GM13977 (cell line): Measurements from ENCODE around the gene ALAD.

Experiments used
- DNase-seq: peaks from one replicate; pipeline ENCODE4 v3.0.0; 2012; ENCODE audit warnings: low spot score
- CTCF ChIP-seq: IDR thresholded peaks from 2 replicates; pipeline ENCODE4 v1.5.1; 2012; ENCODE audit warnings: mild to moderate bottlenecking, control low read depth; ENCODE audit not compliant: insufficient read depth; ENCODE audit errors: extremely low read depth, missing control alignments
- in situ Hi-C: fragments of 300-500 bp; cut with MboI; formaldehyde crosslinking; loops from one replicate; pipeline ENCODE4 v1.12.0; 2022; ENCODE audit warnings: low sequenced_read_pairs, low pct_unique_long_range_greater_than_20kb, mixed read lengths, inconsistent platforms; ENCODE audit not compliant: unreplicated experiment

ALAD gene

DNA sequence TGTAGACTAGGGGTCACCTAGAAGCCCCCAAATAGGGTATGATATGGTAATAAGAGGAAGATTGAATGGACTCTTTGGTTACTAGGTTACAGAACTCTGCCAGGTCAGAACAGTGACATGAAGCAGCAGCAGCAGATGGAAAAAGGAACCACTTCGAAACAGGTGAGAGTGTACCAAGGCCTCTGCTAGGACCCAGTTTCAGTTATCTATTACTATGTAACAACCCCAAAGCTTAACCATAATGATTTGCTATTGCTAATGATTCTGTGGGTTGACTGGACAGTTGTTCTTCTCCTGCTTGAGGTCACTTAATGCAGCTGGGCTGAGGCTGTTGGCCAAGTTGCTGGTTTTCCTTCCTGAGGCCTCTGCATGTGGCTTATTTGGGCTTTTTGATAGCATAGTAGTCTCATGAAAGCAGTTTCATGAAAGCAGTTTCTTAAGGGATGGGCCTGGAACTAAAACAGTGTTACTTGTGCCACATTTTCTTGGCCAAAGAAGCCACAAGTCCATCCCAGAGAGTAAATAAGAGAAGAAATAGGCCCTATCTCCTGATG is 27.1 kb upstream of the ALAD start:
- no peak for DNase-seq
- TF ChIP-seq CTCF = no peak
- in situ Hi-C loops = no loop called here

DNA sequence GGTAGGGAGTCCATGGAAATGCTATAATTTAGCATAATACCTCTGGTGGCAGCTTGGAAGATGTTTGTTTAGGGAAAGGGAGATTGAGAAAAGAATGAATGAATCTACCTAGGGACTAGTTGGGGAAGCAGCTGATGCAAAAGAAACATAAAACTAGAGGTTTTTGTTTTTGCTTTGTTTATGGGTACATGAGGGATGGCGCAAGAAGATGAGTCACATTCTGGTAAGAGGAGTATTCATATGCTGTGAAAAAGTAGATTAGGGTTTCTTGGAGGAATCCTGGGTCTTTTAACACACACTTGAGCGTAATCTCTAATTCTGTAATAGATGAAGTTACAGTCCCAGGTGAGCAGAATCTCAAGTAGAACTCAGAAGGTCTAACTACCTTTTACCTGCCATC is 26.5 kb upstream of the ALAD start:
- DNase-seq = no peak
- in situ Hi-C loops = no loop called here
- TF ChIP-seq CTCF = no peak

DNA sequence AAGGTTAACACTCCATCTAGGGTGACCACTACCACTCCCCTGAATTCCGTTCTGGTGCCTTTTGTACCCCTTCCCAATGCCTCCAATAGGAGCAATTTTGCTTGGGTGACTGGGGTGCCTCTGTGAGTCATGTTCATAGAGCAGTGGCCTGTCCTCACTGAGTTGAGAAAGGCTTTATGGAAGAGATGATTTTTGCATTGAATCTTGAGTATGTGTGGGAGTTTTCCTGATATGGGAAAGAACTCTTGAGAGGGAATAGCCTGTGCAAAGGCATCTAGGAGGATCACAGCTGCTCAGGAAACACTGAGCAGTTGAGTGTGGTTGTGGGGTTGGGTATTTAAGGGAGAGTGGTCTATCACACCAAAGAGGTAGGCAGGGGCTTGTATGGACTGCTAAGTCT is 25.6 kb upstream of the ALAD start:
- no peak for DNase-seq
- TF ChIP-seq CTCF = no peak
- in situ Hi-C loops = no loop called here

DNA sequence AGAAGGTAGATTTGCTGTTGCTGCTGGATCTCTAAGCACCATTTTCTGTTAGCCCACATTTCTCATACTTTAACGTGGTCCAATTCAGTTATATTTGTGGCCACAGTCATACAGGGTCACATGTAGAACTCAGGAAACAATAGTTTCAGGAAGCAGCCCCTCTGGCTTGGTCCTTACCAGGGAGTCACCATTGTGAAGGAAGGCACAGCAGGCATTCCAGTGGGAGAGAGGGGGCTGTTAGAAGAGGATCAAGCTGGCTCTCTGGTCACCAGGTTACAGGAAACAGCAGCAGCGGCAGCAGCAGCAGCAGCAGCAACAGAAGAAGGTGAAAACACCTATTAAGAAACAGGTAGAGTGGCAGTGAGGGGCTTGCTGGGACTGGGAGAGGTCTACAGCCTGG is 24.0 kb upstream of the ALAD start:
- DNase-seq = no peak
- in situ Hi-C loops = no loop called here
- TF ChIP-seq CTCF = no peak

DNA sequence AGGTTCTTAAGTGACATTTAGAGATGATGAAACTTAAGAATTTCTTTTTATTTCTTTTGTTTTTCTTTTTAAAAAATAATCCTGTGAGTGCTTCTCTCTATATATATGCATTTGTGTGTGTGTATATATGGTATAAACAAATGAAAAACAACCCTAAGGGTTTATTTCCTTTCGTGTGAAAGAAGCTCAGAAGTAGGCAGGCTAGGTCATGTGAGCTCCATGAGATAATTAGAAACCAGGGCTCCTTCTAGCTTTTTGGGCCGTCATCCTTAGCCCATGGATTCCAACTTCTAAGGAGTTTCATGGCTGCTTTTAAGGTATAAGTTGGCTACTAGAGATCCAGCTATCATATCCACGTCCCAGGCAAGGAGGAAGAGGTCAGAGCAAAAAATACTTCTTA is 20.6 kb upstream of the ALAD start:
- in situ Hi-C loops = no loop called here
- DNase-seq = no peak
- TF ChIP-seq CTCF = no peak

DNA sequence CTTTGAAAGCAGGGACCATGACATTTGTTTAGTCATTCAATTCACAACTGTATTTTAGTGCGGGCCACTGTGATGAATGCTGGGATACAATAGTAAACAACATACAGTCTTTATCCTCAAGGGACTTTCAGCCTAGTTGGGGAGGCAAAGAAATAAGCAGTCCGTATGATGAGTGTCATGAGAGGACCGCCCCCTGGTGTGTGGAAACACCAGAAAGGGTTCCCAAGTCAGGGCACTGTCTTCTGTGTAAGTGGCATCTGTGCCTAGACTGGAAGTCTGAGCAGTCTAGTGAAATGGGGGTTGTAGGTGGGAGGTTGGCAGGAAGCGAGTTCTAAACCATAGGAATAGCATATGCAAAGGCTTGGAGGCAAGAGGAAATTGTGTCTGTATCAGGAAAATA is 16.3 kb upstream of the ALAD start:
- TF ChIP-seq CTCF = no peak
- no peak for DNase-seq
- in situ Hi-C loops = no loop called here

GRCh38 chr9:113416149-113416721 is 15.2 kb upstream of the ALAD start:
- TF ChIP-seq CTCF = no peak
- DNase-seq = peak; percentile 61
- in situ Hi-C loops = no loop called here
